Tibial artery (tissue), 4 donors: ENCODE results near the gene RASSF1.

Experiments
- DNase-seq, 2 donors: peaks; one replicate each; pipeline ENCODE4 v3.0.0-alpha.2; 2019
- H3K27ac ChIP-seq, 2 donors: fragments of 200-600 bp; sonication (generic) in 1 of 2; 1 replicate in 1 of 2; 2 replicates in 1 of 2; pipeline ENCODE4 v1.5.1; 2018 to 2019; ENCODE audit warnings: mild to moderate bottlenecking in 1 of 2
- H3K27me3 ChIP-seq, 2 donors: fragments of 200-600 bp; sonication (generic) in 1 of 2; one replicate each; pipeline versions ENCODE4 v1.5.1 to v1.6.0; 2016 to 2019
- H3K36me3 ChIP-seq, 3 donors: fragments of 200-600 bp; sonication (generic) in 2 of 3; one replicate each; pipeline ENCODE4 v1.5.1; 2016 to 2019; ENCODE audit warnings: mild to moderate bottlenecking in 2 of 3
- H3K4me1 ChIP-seq, 4 donors: fragments of 200-600 bp; sonication (generic) in 2 of 4; 1 replicate in 3 of 4; 2 replicates in 1 of 4; pipeline ENCODE4 v1.5.1; 2016 to 2019
- H3K4me3 ChIP-seq, 2 donors: fragments of 200-600 bp; sonication (generic) in 1 of 2; 1 replicate in 1 of 2; 2 replicates in 1 of 2; pipeline ENCODE4 v1.5.1; 2018 to 2019; ENCODE audit warnings: mild to moderate bottlenecking in 2 of 2
- H3K9me3 ChIP-seq, 3 donors: fragments of 200-600 bp; sonication (generic) in 1 of 3; one replicate each; pipeline ENCODE4 v1.5.1; 2016 to 2019
- CTCF ChIP-seq, 2 experiments: fragments of 200-600 bp in 1 of 2; fragments of 450-650 bp in 1 of 2; IDR thresholded peaks; one replicate each; pipeline ENCODE4 v1.5.1; 2017 to 2019; ENCODE audit warnings: antibody characterized with exemption in 2 of 2, mild to moderate bottlenecking in 1 of 2, moderate library complexity in 1 of 2
- intact Hi-C: fragments of 100-400 bp; cut with DNase I; formaldehyde crosslinking; loops from one replicate; pipeline ENCODE4 v1.15.0; 2023; ENCODE audit warnings: low total_unique reads

RASSF1 gene

GRCh38 chr3:50383750-50384149 lies 43.1 kb upstream of the RASSF1 start:
- H3K9me3 ChIP-seq, result no peaks in the 10 kb centered on the region
- H3K27ac ChIP-seq, result no peak overlapping the region
- peaks cover 0 to 17% (median 11%) of the 10 kb centered on the region in 4 donors for H3K4me1 ChIP-seq
- H3K4me3 ChIP-seq, result no peak overlapping the region
- TF ChIP-seq CTCF (IDR thresholded peaks at IDR 0.05), result no peak
- no peak for DNase-seq
- no peaks in the 10 kb centered on the region for H3K27me3 ChIP-seq
- no peaks in the 10 kb centered on the region for H3K36me3 ChIP-seq
- intact Hi-C loops, result no loop called here

GRCh38 chr3:50382722-50383121 lies 42.1 kb upstream of the RASSF1 start:
- Histone ChIP-seq H3K4me3 (no peak overlapping the region), H3K9me3 (no peaks in the 10 kb centered on the region), H3K27me3 (no peaks in the 10 kb centered on the region), H3K36me3 (no peaks in the 10 kb centered on the region), H3K4me1 (peaks cover 0 to 17% (median 11%) of the 10 kb centered on the region in 4 donors), H3K27ac (peak overlapping the region in 1 of 2 donors; percentile 57)
- no peak for DNase-seq
- intact Hi-C loops, result no loop called here
- TF ChIP-seq CTCF (IDR thresholded peaks at IDR 0.05), result no peak

- DNase-seq, result no peak
- no peak for TF ChIP-seq CTCF (IDR thresholded peaks at IDR 0.05)
- intact Hi-C loops, result no loop called here
Observed at GRCh38 chr3:50381383-50381782, 40.7 kb upstream of the RASSF1 start.

DNA sequence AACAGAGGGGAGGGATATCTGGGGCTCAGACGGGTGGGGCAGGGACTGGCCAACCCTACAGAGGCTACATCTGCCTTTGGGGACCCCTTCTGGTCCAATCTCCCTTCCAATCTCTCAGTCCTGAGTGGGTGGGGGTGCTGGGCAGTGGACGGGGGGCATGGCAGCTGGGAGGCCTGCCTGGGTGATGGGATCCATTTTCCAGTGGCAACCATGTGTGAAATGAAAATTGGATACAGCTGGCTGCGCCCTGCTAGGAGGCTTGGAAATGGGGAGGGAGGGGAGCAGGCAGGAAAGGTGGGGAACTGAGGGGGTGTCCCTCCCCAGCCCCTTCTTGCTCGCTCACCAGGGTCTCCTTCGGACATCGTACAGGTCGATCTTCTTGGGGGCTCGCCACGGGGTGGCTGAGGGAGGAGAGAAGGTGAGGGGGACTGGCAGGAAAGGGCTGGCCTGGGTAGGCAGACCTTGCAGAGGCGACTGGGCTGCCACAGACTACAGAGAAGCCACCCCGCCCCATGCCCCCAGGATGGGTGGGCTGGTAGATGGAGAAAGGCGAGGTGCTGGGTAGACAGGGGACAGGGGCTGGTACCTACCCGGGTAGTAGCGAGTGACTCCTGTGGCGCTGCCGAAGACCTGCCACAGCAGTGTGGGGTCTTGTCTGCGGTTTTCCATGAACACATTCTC lies 39.9 kb upstream of the RASSF1 start:
- DNase-seq, result no peak
- H3K36me3 ChIP-seq, result no peaks in the 10 kb centered on the region
- no peaks in the 10 kb centered on the region for H3K9me3 ChIP-seq
- TF ChIP-seq CTCF (IDR thresholded peaks at IDR 0.05), result no peak
- no peak overlapping the region for H3K4me3 ChIP-seq
- H3K27ac ChIP-seq, result no peak overlapping the region
- H3K4me1 ChIP-seq, result peaks cover 0 to 17% (median 11%) of the 10 kb centered on the region in 4 donors
- intact Hi-C loops, result no loop called here
- no peaks in the 10 kb centered on the region for H3K27me3 ChIP-seq

More at GRCh38 chr3:50381383-50381782, 40.7 kb upstream of the RASSF1 start:
- Histone ChIP-seq H3K4me1 (peaks cover 0 to 17% (median 11%) of the 10 kb centered on the region in 4 donors), H3K36me3 (no peaks in the 10 kb centered on the region), H3K27ac (no peak overlapping the region), H3K27me3 (no peaks in the 10 kb centered on the region), H3K4me3 (no peak overlapping the region), H3K9me3 (no peaks in the 10 kb centered on the region)

DNA sequence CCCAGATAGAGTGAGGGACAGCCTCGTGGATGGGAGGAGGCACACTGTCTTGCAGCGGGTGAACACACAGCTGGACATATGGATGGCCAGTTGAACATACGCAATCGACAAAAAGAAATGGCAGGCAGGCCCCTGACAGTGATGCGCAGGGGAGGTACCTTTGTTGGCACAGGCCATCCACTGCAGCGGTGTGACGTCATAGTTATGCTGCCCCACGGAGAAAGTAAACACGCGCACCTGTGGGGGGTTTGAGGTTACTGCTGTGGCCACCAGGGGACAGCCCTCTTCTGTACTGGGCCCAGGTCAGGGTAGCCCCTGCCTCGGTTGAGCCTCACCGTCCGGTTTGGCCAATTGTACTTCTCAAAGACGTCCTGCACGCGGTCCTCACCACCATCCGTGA lies 38.1 kb upstream of the RASSF1 start:
- Histone ChIP-seq H3K27me3 (no peaks in the 10 kb centered on the region), H3K4me3 (no peak overlapping the region), H3K9me3 (no peaks in the 10 kb centered on the region), H3K36me3 (no peaks in the 10 kb centered on the region), H3K27ac (no peak overlapping the region), H3K4me1 (peaks cover 0 to 17% (median 11%) of the 10 kb centered on the region in 4 donors)
- DNase-seq, result no peak
- TF ChIP-seq CTCF (IDR thresholded peaks at IDR 0.05), result no peak
- intact Hi-C loops, result no loop called here
